GM12878 (cell line): ENCODE results near the gene TBC1D19.

Experiments
- KAT2A ChIP-seq: conservative IDR thresholded peaks from 2 replicates; pipeline ENCODE4 v1.6.1; 2011; ENCODE audit warnings: low read depth, low read length; ENCODE audit not compliant: control insufficient read depth
- SP1 ChIP-seq: IDR thresholded peaks from one replicate; pipeline ENCODE4 v1.6.1; 2011; ENCODE audit warnings: low read depth, low read length
- TF ChIP-seq, protein P1 (sequence below): fragments of 450-650 bp; IDR thresholded peaks from 2 replicates; pipeline ENCODE4 v1.6.1; 2017; ENCODE audit warnings: mild to moderate bottlenecking, moderate library complexity
- TF ChIP-seq, protein P2 (sequence below), 3 experiments: IDR thresholded peaks in 2 of 3; conservative IDR thresholded peaks in 1 of 3; 2 replicates each; pipeline ENCODE4 v1.5.1; 2011; ENCODE audit warnings: low read depth in 3 of 3, low read length in 3 of 3, mild to moderate bottlenecking in 3 of 3, control low read depth in 2 of 3, moderate library complexity in 2 of 3, inconsistent platforms in 1 of 3, mixed read lengths in 1 of 3; ENCODE audit not compliant: control insufficient read depth in 2 of 3, insufficient read depth in 1 of 3; ENCODE audit errors: extremely low read depth in 1 of 3

DNA sequence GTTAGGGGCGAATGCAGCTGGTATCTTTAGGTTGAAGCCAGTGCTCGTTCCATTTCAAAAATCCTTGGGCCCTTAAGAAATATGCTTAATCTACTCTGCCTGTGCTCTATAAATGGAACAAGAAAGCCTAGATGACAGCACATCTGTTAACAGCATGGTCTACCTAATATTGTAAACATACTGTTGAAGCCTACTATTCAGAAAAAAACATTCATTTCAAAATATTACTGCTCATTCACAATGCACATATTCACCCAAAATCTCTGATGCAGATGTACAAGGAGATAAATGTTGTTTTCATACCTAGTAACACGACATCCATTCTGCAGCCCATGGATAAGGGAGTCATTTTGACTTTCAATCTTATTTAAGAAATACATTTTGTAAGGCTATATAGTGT, 106.6 kb downstream of the TBC1D19 start:
- TF ChIP-seq, protein P1, sequence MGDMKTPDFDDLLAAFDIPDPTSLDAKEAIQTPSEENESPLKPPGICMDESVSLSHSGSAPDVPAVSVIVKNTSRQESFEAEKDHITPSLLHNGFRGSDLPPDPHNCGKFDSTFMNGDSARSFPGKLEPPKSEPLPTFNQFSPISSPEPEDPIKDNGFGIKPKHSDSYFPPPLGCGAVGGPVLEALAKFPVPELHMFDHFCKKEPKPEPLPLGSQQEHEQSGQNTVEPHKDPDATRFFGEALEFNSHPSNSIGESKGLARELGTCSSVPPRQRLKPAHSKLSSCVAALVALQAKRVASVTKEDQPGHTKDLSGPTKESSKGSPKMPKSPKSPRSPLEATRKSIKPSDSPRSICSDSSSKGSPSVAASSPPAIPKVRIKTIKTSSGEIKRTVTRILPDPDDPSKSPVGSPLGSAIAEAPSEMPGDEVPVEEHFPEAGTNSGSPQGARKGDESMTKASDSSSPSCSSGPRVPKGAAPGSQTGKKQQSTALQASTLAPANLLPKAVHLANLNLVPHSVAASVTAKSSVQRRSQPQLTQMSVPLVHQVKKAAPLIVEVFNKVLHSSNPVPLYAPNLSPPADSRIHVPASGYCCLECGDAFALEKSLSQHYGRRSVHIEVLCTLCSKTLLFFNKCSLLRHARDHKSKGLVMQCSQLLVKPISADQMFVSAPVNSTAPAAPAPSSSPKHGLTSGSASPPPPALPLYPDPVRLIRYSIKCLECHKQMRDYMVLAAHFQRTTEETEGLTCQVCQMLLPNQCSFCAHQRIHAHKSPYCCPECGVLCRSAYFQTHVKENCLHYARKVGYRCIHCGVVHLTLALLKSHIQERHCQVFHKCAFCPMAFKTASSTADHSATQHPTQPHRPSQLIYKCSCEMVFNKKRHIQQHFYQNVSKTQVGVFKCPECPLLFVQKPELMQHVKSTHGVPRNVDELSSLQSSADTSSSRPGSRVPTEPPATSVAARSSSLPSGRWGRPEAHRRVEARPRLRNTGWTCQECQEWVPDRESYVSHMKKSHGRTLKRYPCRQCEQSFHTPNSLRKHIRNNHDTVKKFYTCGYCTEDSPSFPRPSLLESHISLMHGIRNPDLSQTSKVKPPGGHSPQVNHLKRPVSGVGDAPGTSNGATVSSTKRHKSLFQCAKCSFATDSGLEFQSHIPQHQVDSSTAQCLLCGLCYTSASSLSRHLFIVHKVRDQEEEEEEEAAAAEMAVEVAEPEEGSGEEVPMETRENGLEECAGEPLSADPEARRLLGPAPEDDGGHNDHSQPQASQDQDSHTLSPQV, result no peak
- TF ChIP-seq KAT2A (no peak), SP1 (no peak)
- TF ChIP-seq, protein P2, sequence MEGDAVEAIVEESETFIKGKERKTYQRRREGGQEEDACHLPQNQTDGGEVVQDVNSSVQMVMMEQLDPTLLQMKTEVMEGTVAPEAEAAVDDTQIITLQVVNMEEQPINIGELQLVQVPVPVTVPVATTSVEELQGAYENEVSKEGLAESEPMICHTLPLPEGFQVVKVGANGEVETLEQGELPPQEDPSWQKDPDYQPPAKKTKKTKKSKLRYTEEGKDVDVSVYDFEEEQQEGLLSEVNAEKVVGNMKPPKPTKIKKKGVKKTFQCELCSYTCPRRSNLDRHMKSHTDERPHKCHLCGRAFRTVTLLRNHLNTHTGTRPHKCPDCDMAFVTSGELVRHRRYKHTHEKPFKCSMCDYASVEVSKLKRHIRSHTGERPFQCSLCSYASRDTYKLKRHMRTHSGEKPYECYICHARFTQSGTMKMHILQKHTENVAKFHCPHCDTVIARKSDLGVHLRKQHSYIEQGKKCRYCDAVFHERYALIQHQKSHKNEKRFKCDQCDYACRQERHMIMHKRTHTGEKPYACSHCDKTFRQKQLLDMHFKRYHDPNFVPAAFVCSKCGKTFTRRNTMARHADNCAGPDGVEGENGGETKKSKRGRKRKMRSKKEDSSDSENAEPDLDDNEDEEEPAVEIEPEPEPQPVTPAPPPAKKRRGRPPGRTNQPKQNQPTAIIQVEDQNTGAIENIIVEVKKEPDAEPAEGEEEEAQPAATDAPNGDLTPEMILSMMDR (IDR thresholded peaks at IDR 0.05 in 2 of 3, conservative IDR thresholded peaks at IDR 0.05 in 1 of 3; ENCODE audit: control insufficient read depth in 2 of 3, extremely low read depth in 1 of 3, insufficient read depth in 1 of 3, low read depth in 3 of 3, low read length in 3 of 3), result no peak
